ENCODE measurements around the gene KCTD14.

KCTD14 gene

GRCh38 chr11:77966338-77966737 lies 56.7 kb downstream of the KCTD14 start:
- H2BK5ac ChIP-seq (ENCODE audit: low read length) = no peak overlapping the region
- no peak overlapping the region for H3K23ac ChIP-seq (ENCODE audit: low read depth, low read length, poor library complexity)
- no peak overlapping the region for H3K9ac ChIP-seq (ENCODE audit: low read depth, low read length, poor library complexity)
- no peaks in the 10 kb centered on the region for H3K4me1 ChIP-seq (ENCODE audit: control insufficient read depth in 2 of 2, insufficient read depth in 1 of 2, low read depth in 1 of 2, low read length in 2 of 2)
- H3K4ac ChIP-seq (ENCODE audit: low read length) = no peak overlapping the region
- H3K4me3 ChIP-seq (ENCODE audit: low read length in 2 of 2) = no peak overlapping the region
- H3K14ac ChIP-seq (ENCODE audit: low read length) = no peak overlapping the region
- H3K18ac ChIP-seq (ENCODE audit: low read length) = no peak overlapping the region
- no peak overlapping the region for H2BK15ac ChIP-seq (ENCODE audit: low read length)
- no peak overlapping the region for H2AFZ ChIP-seq (ENCODE audit: low read length)
- H3K4me2 ChIP-seq (ENCODE audit: insufficient read depth, low read length, poor library complexity, severe bottlenecking) = no peak overlapping the region
- no CpG with 5 or more reads among the region's 2 CpGs for WGBS, 2 donors (ENCODE audit: extremely low coverage in 2 of 2, insufficient read length in 2 of 2, insufficient replicate concordance in 1 of 2)
- no peak overlapping the region for H4K8ac ChIP-seq (ENCODE audit: low read depth, low read length)
- no peak for DNase-seq (ENCODE audit: low spot score)
- no peak overlapping the region for H4K91ac ChIP-seq (ENCODE audit: low read depth, low read length, poor library complexity)
- no peak overlapping the region for H2BK12ac ChIP-seq (ENCODE audit: low read length)
- H3K27ac ChIP-seq (replicated peaks; ENCODE audit: low read length) = no peak overlapping the region
- H3K9me3 ChIP-seq (replicated peaks in 1 of 2; ENCODE audit: control insufficient read depth in 2 of 2, insufficient read depth in 1 of 2, low read depth in 1 of 2, low read length in 2 of 2) = no peaks in the 10 kb centered on the region
- H3K36me3 ChIP-seq (replicated peaks in 1 of 2; ENCODE audit: control insufficient read depth in 2 of 2, insufficient read depth in 2 of 2, low read length in 2 of 2) = peaks cover 3 to 33% of the 10 kb centered on the region in 2 donors
- no peaks in the 10 kb centered on the region for H3K27me3 ChIP-seq (ENCODE audit: control insufficient read depth in 3 of 3, insufficient read depth in 3 of 3, low read depth in 1 of 3, low read length in 3 of 3)
- H3K79me1 ChIP-seq (ENCODE audit: low read depth, low read length) = no peaks in the 10 kb centered on the region
- H2BK120ac ChIP-seq (ENCODE audit: low read depth, low read length) = no peak overlapping the region
- H2AK5ac ChIP-seq (ENCODE audit: low read depth, low read length) = no peak overlapping the region
